GM12801 (cell line): Measurements from ENCODE around the gene CETN2.

Experiments
- CTCF ChIP-seq: IDR thresholded peaks from one replicate; pipeline ENCODE4 v1.5.1; 2011; ENCODE audit warnings: control low read depth; ENCODE audit not compliant: insufficient read length; ENCODE audit errors: extremely low read depth

CETN2 gene

GRCh38 chrX:152818356-152818755 lies 12.2 kb downstream of the CETN2 start:
- TF ChIP-seq CTCF, result no peak

GRCh38 chrX:152817078-152817764 lies 13.3 kb downstream of the CETN2 start:
- no peak for TF ChIP-seq CTCF

GRCh38 chrX:152814048-152814447 lies 16.5 kb downstream of the CETN2 start:
- TF ChIP-seq CTCF, result no peak

GRCh38 chrX:152813206-152813605 lies 17.4 kb downstream of the CETN2 start:
- no peak for TF ChIP-seq CTCF

GRCh38 chrX:152810403-152810802 lies 20.2 kb downstream of the CETN2 start:
- no peak for TF ChIP-seq CTCF

- TF ChIP-seq CTCF, result no peak
Measured at GRCh38 chrX:152806035-152806434, 24.5 kb downstream of the CETN2 start.

GRCh38 chrX:152798945-152799344 lies 31.6 kb downstream of the CETN2 start:
- TF ChIP-seq CTCF, result no peak
